ENCODE data around the gene LRRC23. TPM values are rescaled to one million over a fixed set of nuclear protein-coding genes. Genes with fewer than 3 reads are reported as not detected.

Gene LRRC23
- polyA plus RNA-seq, 1 donor from 2014 or later, result 20.5 TPM

DNA sequence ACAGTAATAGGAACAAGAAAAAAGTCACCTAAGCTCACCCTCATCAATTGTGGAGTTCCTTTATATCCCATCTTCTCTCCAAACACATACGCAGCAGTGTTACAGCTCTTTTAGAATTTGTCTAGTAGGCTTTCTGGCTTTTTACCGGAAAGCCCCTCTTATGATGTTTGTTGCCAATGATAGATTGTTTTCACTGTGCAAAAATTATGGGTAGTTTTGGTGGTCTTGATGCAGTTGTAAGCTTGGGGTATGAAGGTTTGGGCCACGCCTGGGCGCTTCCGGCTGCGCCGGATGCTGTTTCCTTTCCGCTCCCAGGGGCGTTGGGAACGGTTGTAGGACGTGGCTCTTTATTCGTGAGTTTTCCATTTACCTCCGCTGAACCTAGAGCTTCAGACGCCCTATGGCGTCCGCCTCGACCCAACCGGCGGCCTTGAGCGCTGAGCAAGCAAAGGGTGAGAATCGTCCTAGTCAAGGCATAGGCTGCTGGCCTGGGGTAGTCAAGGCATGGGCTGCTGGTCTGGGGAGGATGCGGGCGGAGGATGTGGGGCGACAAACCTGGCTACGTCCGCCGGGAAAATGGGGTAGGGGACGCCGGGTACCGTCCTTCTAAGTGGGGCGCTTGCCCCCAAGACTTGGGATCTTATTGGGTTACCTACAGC is 39.2 kb downstream of the LRRC23 start, which contains the start of the genes C12orf57 and RNU7-1:
Gene C12orf57, plus strand, starts transcription at position 301 of the 659 bp plus-strand sequence. Its CDS starts 100 bp downstream, at position 401.
Gene RNU7-1, plus strand, starts transcription at position 95 of the 659 bp plus-strand sequence.
- H3F3A ChIP-seq (ENCODE audit: insufficient read depth, low read length, poor library complexity, severe bottlenecking), result peaks cover 4% of the 10 kb centered on the region
- no peaks in the 10 kb centered on the region for H3K36me3 ChIP-seq (ENCODE audit: insufficient read depth, low read length)
- no peaks in the 10 kb centered on the region for H3K9me2 ChIP-seq (ENCODE audit: insufficient read depth, low read length)
- no peaks in the 10 kb centered on the region for H3K9me3 ChIP-seq (ENCODE audit: low read length)
- TF ChIP-seq EZH2 (IDR thresholded peaks at IDR 0.05; ENCODE audit: borderline replicate concordance, insufficient read depth, low read length, poor library complexity, severe bottlenecking), result no peak
- TF ChIP-seq, protein P1, sequence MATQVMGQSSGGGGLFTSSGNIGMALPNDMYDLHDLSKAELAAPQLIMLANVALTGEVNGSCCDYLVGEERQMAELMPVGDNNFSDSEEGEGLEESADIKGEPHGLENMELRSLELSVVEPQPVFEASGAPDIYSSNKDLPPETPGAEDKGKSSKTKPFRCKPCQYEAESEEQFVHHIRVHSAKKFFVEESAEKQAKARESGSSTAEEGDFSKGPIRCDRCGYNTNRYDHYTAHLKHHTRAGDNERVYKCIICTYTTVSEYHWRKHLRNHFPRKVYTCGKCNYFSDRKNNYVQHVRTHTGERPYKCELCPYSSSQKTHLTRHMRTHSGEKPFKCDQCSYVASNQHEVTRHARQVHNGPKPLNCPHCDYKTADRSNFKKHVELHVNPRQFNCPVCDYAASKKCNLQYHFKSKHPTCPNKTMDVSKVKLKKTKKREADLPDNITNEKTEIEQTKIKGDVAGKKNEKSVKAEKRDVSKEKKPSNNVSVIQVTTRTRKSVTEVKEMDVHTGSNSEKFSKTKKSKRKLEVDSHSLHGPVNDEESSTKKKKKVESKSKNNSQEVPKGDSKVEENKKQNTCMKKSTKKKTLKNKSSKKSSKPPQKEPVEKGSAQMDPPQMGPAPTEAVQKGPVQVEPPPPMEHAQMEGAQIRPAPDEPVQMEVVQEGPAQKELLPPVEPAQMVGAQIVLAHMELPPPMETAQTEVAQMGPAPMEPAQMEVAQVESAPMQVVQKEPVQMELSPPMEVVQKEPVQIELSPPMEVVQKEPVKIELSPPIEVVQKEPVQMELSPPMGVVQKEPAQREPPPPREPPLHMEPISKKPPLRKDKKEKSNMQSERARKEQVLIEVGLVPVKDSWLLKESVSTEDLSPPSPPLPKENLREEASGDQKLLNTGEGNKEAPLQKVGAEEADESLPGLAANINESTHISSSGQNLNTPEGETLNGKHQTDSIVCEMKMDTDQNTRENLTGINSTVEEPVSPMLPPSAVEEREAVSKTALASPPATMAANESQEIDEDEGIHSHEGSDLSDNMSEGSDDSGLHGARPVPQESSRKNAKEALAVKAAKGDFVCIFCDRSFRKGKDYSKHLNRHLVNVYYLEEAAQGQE (IDR thresholded peaks at IDR 0.05; ENCODE audit: borderline replicate concordance), result peak; percentile 52
- no peak for TF ChIP-seq RAD21 (conservative IDR thresholded peaks at IDR 0.05)
- peak; percentile 24 for TF ChIP-seq TAF1 (IDR thresholded peaks at IDR 0.05; ENCODE audit: low read depth)
- peak; percentile 80 for TF ChIP-seq POLR2AphosphoS5 (IDR thresholded peaks at IDR 0.05)
- TF ChIP-seq MXI1 (conservative IDR thresholded peaks at IDR 0.05; ENCODE audit: poor library complexity, severe bottlenecking), result peak; percentile 18
- H2AFZ ChIP-seq (ENCODE audit: low read depth, low read length), result peak within 1 kb of the TSS; percentile 23
- peak within 1 kb of the TSS; percentile 63 for H3K4me2 ChIP-seq (ENCODE audit: low read length)
- peak within 1 kb of the TSS; percentile 83 for H3K4me3 ChIP-seq (ENCODE audit: low read length)
- H3K27ac ChIP-seq (ENCODE audit: low read length), result peak within 1 kb of the TSS; percentile 94
- H3K9ac ChIP-seq (ENCODE audit: low read length), result peak within 1 kb of the TSS; percentile 92
- no peaks in the 10 kb centered on the region for H3K79me2 ChIP-seq (replicated peaks; ENCODE audit: insufficient read depth, low read length)
- no peaks in the 10 kb centered on the region for H4K20me1 ChIP-seq (ENCODE audit: insufficient read depth)
- H3K27me3 ChIP-seq (ENCODE audit: insufficient read depth, low read depth, low read length), result no peaks in the 10 kb centered on the region

DNA sequence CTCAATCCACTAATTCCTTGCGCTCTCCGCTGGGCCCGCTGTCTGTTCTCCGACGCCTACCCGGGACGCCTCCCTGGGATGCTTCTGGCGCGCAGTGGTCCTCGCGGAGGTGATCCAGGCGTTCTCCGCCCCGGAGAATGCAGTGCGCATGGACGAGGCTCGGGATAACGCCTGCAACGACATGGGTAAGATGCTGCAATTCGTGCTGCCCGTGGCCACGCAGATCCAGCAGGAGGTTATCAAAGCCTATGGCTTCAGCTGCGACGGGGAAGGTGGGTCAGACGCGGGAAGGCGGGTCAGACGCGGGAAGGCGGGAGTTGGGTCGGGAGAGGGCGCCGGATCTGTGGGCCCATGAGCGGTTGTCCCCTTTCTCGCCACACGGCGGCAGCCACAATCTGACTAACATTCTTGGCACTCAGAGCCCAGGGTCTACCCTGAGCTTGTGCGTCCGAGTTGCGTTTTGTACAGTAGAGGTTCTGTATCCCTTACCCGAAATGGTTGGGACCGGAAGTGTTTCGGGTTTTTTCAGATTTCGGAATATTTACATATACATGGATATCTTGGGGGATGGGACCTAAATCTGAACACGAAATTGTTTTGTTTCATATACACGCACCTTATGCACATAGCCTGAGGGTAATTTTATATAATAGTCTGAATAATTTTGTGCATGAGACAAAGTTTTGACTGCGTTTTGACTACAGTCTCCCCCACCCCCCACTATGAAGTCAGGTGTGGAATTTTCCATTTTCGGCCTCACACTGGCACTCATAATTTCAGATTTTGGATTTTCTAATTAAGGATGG is 40.0 kb downstream of the LRRC23 start:
- H2AFZ ChIP-seq (ENCODE audit: low read depth, low read length), result peak overlapping the region; percentile 23
- no peaks in the 10 kb centered on the region for H3K79me2 ChIP-seq (replicated peaks; ENCODE audit: insufficient read depth, low read length)
- H3K9me3 ChIP-seq (ENCODE audit: low read length), result no peaks in the 10 kb centered on the region

More for the DNA sequence above, 40.0 kb downstream of the LRRC23 start:
- peak overlapping the region; percentile 94 for H3K27ac ChIP-seq (ENCODE audit: low read length)
- TF ChIP-seq EZH2 (IDR thresholded peaks at IDR 0.05; ENCODE audit: borderline replicate concordance, insufficient read depth, low read length, poor library complexity, severe bottlenecking), result no peak
- peak; percentile 65 for TF ChIP-seq MXI1 (conservative IDR thresholded peaks at IDR 0.05; ENCODE audit: poor library complexity, severe bottlenecking)
- TF ChIP-seq, protein P1 (IDR thresholded peaks at IDR 0.05; ENCODE audit: borderline replicate concordance), result peak; percentile 60
- TF ChIP-seq SMC3 (conservative IDR thresholded peaks at IDR 0.05; ENCODE audit: poor library complexity), result peak; percentile 93
- peak; percentile 90 for TF ChIP-seq RAD21 (conservative IDR thresholded peaks at IDR 0.05)
- TF ChIP-seq, protein P2, sequence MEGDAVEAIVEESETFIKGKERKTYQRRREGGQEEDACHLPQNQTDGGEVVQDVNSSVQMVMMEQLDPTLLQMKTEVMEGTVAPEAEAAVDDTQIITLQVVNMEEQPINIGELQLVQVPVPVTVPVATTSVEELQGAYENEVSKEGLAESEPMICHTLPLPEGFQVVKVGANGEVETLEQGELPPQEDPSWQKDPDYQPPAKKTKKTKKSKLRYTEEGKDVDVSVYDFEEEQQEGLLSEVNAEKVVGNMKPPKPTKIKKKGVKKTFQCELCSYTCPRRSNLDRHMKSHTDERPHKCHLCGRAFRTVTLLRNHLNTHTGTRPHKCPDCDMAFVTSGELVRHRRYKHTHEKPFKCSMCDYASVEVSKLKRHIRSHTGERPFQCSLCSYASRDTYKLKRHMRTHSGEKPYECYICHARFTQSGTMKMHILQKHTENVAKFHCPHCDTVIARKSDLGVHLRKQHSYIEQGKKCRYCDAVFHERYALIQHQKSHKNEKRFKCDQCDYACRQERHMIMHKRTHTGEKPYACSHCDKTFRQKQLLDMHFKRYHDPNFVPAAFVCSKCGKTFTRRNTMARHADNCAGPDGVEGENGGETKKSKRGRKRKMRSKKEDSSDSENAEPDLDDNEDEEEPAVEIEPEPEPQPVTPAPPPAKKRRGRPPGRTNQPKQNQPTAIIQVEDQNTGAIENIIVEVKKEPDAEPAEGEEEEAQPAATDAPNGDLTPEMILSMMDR (IDR thresholded peaks at IDR 0.05; ENCODE audit: poor library complexity, severe bottlenecking), result peak; percentile 98
- no peak for TF ChIP-seq EP300 (conservative IDR thresholded peaks at IDR 0.05; ENCODE audit: poor library complexity, severe bottlenecking)
- TF ChIP-seq POLR2AphosphoS5 (IDR thresholded peaks at IDR 0.05), result peak; percentile 80
- TF ChIP-seq TAF1 (IDR thresholded peaks at IDR 0.05; ENCODE audit: low read depth), result no peak
- no peaks in the 10 kb centered on the region for H3K36me3 ChIP-seq (ENCODE audit: insufficient read depth, low read length)
- peaks cover 4% of the 10 kb centered on the region for H3F3A ChIP-seq (ENCODE audit: insufficient read depth, low read length, poor library complexity, severe bottlenecking)
- peak overlapping the region; percentile 92 for H3K9ac ChIP-seq (ENCODE audit: low read length)
- no peaks in the 10 kb centered on the region for H3K27me3 ChIP-seq (ENCODE audit: insufficient read depth, low read depth, low read length)
- no peaks in the 10 kb centered on the region for H4K20me1 ChIP-seq (ENCODE audit: insufficient read depth)
- no peaks in the 10 kb centered on the region for H3K9me2 ChIP-seq (ENCODE audit: insufficient read depth, low read length)
- H3K4me2 ChIP-seq (ENCODE audit: low read length), result peak overlapping the region; percentile 63
- H3K4me3 ChIP-seq (ENCODE audit: low read length), result peak overlapping the region; percentile 83

All from neural cell (in vitro differentiated cells).